Stimulated activated CD8-positive, alpha-beta memory T cell treated with anti-CD3 and anti-CD28 coated beads, Interleukin-15, amount 100 ng/mL, for 24 hours (primary cell): ENCODE data around the gene DSTN.

Experiments used
- DNase-seq: peaks from one replicate; pipeline ENCODE4 v3.0.0-alpha.2; 2020; ENCODE audit warnings: low read depth

DSTN gene

DNA sequence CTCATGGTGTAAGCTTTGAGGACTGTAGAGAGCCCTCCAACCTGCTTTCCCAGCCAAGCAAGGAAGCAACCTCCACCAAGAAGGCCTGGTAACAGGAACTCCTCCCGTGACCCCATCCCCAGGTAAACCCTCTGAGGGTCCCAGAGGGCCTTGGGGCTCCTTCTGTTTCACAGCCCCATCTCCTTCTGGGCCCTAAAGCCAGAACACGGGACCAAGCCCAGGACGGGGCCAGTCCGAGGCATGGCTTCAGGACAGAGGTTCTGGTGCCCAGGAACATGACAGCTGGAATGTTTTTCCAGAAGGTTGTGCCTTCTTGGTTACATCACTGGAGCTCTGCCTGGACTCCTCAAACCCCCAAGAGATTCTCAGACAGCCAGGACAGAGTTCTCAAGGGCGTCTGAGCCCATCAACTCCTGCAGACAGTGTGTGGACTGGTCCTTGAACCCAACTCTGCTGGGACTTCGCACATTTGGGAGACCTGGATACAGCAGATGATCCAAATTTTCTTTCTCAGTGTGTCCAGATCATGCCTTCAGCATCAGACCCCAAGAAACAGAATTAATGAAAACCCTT is 69.0 kb downstream of the DSTN start:
- DNase-seq = no peak

DNA sequence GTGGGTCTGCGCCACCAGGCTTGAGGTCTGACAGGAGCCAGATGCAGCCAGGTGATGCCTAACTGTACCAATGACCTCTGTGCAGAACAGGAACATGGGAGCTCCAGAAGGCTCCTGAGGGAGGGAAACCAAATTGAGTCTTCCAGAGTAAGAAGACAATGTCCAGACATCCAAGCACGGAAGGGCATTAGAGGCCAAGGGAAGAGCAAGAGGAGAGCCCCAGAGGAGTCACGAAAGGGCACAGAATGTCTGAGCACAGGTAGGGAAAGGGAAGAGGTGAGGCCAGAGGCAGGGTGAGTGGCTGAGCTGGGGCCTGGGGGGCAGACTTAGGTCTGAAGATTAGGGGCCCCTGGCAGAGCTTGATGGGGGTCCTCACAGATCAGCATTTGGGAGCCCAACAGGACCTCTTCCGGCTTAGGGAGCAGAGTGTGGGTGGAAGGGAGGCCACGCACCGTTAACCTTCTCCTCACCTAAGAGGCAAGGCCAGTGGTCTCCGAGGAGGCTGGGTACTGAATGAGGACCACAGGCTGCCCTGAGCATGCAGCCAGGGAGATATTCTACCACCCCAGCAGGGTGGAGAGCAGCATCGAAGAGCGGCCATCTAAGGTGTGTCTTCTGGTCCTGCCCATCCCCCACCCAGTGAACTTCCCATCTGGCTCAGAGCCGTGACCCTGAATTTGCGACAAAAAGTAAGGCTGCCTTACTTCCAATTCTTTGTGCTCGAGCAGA is 70.4 kb downstream of the DSTN start:
- DNase-seq = no peak

DNA sequence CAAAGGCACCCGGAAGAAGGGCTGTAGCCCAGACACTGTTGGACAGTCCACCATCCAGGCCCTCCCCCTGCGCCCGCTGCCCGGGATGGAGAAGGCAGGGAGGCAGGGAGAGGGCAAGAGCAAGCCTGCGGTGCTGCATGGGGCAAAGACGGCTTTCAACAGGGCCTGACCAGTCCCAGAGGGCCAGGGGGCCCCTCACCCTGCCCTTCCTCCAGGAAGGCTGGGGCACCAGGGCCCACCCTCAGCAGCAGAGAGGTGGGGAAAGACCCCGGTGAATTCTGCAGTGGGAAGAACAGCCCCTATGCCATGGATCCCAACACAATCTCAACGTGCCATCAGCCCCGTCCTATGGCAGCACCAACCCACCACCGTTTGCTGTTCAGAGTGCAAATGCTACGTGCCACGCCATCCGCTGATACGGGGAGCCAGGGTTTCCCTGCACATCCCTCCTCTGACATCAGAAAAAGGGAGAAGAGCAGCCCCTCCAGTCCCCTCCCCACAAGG is 71.1 kb downstream of the DSTN start:
- no peak for DNase-seq

DNA sequence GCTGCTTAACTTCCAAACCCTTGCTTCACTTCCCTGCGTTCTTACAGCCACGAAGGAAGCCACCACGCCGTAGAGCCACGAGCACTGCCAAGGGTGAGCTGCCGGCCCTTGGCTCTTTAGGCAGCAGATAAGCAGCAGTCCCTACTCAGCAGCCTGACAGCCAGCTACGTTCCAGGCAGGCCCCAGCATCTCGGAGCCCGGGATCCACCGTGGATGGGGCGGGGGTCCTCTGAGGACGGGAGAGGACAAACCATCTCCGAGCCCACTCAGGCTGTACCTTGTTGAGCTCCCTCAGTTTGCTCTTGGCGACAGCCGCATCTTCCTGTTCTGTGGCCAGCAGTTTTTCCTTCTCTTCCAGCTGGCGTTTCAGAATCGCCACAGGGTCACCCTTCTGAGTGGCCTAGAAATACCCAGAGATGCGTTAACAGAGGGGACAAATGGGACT is 71.7 kb downstream of the DSTN start:
- no peak for DNase-seq

DNA sequence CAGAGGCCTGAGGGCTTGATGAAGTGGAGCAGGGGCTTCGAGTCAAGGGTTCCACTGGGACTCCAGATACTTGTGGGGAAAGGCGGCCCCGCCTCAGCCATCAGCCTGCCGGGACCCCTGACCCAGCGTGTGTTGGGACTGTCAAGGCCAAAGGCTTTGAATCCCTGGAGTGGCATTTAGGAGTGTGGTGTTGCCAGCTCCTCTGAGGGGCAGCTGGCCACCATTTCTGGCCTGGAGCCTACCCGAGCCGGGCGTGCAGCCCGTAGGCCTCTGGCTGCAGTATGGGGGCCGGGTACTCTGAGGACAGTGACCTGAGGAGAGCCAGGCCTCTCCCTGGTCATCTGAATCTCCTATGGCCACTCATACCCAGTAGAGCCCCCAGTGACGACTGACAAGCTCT is 72.1 kb downstream of the DSTN start:
- no peak for DNase-seq

DNA sequence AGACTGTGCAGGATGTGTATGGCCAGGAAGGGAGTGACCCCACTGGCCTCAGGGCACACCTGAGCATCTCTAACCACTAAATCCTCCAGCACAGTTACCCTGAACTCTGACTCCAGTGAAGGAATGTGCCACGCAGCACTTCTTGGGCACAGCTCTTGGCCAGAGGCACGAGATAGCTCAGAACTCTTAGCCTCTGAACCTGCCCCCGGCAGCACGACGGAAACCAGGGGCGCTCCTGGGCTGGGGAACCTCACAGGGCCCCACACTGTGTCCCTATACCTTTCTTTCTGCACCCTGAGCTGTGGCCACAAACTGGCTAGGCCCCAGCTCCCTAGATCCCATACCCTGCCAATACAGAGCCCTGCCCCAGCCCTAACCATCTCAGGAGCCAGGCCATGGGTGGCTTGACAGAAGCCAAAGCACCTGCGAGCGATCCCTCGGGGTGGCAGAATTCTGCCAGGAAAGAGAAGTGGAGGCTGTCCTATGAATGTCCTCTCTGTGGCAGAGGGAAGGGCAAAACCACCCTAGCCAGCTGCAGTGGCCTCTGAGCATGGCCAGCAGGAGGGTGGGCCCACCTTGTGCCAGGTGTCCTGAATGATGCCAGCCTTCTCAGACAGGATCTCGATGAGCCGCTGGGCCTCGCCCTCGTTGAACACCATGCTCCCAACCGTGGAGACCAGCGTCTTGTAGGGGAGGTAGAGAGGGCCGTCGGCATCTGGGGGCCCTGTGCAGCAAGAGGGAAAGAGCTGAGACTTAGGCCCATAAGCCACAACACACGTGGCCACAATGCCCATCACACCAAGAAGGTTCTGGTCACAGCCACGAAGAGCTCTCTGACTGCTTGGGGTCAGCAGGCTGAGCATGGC is 72.8 kb downstream of the DSTN start:
- no peak for DNase-seq

DNA sequence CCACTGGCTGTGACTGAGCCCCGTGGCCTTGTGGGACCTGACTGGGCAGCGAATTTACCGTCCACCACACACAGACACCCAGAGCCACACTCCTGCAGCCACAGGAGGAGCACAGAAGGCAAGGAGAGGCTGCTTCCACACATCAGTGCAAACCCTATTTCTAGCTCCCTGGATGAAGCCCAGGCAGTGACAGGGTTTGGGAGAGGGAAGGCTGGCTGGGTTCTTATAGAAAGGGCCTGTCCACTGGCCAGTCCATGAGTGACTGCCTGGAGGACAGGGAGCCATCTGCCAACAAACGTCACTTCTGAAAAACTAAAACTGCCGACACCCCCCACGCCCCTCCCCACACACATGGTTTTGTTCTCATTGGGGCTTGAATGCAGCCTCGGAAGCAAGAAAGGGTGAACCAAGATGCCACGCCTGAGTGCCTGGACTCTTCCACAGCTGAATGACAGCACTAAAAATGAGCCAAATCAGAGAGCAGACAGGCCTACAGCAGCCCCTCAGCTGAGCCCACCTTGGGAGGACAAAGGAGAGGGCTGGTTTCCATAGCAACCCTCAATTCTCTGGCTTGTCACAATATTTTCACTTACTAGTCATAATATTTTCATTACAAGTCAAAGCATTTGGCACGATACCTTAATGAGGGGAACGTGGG is 73.8 kb downstream of the DSTN start:
- DNase-seq = no peak

DNA sequence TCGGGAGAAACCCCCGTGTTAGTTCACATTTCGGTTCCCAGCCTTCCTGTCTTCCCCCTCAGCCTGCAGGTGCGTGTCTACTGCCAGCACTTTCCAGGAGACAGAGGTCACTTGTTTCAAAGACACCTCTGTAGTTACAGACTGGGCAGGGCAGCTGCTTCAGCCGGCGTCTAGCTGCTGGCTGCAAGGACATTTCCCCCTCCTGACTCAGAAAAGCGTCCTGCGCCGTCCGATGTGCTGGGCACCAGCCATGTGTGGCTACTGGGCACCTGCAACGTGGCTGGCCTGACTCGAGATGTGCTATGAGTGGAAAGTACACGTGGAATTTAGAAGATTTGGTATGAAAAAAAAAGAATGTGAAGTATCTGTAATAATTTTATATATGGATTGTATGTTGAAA is 74.6 kb downstream of the DSTN start:
- no peak for DNase-seq

DNA sequence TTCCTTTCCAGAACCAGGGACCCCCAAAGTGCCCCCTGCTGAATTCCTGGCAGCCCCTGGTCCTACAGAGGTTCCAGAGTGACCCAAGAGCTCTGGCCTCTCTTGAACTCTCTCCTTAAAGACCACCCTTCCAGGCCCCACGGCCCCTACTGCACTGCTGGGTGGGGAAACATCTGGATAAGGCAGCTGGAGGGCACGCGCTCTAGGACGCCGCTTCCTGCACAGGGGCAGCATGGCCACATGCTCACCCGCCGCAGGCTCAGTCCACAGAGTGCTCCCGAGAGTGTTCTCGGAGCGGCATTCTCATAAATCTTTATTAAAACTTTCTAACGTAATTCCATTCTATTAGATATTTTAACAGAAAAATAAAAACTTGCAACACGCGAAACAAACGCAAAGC is 75.1 kb downstream of the DSTN start:
- DNase-seq = no peak

DNA sequence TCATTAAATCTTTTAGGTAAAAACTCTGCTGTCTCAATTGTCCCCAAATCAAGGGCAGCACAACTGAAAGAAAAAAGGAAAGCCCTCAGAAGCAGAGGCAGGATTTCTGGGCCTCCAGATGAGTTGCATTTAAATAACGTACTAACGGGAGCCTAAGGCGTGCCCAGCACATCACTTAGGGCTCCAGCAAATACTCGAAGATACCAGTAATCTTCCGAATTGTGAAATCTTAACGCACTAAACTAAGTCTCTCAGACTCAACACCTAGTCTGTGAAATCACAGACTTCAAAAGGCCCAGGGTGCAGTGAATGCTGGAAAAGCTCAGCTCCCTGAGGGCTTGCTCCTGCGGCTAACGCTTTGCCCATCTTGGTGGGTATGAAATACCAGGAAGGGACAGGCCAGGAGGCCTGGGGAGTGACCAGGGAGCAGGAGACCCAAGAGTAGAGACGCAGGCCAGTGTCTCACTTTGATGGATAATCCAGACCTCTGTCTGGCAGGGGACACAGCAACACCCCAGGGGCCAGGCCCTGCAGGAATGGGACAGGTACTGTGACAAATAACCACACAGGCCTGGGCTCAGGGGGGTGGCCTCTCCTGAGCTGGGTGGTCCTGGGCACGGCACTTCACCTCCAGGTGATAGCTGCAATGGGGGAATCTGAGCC is 75.8 kb downstream of the DSTN start:
- DNase-seq = no peak

DNA sequence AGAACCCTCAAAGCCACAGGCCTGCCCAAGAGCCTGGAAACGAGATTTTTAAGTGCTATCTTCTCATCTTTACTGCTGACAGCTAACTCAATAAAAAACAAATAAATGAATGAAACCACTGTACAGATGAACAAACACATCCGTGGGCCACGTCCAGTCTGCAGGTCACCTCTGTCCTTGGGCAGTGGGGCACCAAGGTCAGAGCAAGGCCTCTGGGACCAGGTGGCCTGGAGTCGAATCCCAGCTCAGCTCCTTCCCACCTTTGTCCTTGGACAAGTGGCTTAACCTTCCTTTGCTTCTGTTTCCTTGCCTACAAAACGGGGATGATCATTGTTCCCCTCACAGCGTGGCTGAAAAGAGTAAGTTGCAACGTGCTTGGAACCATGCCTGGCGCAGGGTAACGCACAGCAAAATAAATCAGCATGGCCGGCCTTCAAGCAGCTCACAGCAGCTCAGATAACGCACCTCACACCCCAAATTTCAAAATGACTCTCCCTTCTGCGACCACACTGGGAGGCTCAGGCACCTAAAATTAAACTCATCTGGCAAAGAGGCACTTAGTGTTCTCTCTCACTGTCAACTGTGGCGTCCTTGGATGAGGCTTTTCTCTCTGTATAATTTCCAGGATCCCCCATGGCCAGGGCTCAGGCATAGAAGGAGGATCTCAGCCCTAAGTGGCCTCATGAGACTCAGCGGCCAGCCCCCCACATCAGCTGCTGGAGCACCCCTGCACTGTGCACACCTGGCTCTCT is 76.5 kb downstream of the DSTN start:
- DNase-seq = no peak

DNA sequence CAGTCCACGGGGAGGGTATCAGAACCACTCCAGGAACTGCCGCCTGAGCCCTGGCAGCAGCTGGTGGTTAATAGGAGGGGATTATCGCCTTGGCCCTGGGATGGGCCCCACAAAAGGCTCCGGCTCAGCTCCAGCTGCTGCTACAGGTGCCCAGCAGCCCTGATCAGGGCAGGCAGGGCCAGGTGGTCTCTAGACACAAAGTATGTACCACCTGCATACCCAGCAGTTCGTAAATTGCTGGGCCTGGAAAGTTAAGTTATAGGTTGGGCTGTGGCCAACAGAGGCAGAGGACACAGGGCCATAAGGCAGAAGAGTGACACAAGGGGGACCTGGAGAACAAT is 77.1 kb downstream of the DSTN start:
- no peak for DNase-seq

DNA sequence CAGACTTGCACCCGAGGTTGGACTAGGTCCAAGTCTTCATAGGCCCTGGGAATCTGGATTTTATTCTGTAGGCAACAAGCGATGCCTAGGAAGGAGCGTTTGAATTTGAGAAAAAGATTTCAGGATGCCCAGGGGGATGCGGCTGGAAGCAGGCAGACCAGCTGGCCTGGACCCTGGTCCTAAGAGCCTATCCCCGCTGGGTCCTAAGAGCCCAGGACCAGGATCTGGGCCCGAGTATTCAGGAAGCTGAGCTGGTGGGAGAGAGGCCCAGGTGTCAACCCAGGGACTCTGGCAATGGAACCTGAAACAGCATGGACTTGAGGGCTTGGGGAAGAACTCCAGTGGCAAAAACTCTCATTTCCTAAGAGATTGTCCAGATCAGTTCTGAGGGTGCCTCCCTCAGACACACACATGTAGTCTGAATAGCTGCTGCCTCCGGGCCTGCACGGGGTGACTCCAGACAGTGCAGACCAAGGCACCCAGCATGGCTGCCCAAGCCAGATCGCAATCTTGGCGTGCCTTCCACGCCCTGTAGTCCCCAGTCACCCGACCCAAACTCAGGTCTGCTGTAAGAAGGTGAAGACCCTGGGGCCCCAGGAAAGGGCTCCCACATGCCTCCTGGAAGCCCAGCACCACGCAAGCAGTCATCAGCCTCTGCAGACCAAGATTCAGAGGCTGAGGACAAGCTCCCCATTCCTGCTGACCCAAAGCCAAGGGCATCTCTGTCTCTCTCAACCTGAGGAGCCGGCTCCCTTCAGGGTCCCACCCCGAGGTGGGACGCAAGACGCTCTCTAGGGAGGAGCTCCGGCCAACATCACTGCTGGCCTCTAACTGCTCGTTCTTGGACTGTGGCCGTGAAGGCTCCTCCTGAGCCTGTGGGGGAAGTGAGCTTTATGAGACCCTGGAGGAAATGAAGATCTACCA is 77.8 kb downstream of the DSTN start:
- DNase-seq = no peak

DNA sequence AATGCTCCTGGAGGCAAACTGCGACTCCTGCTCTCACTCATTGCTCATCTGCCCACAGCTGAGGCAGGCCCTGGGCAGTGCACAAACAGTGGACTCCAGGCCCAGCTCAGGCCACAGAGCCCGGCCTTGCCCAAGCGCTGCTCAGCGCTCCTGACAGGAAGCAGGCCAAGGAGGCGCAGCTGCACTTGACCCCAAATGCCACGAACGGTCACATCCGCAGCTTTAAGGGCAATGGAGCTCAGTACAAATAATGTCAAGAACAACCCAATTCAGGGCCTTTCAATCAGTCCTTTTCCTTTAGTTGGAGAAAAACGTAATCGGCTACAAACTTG is 78.4 kb downstream of the DSTN start:
- DNase-seq = no peak

DNA sequence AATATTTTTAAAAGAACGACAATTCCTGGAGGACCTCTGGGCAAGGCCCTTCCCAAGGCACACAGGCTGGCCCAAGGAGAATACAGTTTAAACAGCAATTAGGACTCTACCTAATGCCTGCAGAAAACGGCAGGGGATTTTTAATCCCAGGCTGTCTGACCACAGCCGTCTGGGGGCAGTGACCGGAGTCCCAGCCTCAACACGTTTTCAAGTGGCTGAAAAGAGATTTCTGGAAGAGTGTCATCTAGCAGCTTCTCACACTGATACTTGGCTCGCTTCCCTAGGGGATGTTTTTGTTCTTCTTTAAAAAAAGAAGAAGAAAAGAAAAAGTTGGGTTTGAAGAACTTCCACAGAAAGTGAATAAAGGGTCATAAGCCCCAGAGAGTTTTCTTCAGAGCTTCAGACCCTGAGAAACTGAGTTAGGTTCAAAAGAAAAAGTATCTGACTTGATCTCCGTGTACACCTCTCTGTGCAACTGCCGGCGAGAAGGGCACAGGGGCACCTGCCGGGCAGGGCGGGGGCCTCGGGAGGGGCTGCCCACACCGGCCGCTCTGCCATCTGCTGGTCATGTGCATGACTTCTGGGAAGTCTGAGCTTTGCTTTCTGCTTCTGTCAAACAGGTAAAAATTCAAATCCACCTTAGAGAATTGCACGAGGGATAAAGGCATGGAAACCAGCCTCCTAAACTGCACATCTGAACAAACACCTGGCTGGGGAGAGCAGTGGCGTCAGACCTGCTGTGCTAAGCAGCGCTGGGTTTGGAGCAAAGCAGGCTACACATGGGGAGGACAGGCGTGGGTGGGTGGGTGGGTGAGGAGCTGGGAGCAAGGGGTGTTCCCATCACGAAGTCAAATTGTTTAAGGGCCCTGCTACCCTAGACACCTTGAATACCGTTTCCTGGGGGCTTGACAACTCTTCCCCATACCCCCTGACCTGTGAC is 79.2 kb downstream of the DSTN start:
- DNase-seq = no peak

DNA sequence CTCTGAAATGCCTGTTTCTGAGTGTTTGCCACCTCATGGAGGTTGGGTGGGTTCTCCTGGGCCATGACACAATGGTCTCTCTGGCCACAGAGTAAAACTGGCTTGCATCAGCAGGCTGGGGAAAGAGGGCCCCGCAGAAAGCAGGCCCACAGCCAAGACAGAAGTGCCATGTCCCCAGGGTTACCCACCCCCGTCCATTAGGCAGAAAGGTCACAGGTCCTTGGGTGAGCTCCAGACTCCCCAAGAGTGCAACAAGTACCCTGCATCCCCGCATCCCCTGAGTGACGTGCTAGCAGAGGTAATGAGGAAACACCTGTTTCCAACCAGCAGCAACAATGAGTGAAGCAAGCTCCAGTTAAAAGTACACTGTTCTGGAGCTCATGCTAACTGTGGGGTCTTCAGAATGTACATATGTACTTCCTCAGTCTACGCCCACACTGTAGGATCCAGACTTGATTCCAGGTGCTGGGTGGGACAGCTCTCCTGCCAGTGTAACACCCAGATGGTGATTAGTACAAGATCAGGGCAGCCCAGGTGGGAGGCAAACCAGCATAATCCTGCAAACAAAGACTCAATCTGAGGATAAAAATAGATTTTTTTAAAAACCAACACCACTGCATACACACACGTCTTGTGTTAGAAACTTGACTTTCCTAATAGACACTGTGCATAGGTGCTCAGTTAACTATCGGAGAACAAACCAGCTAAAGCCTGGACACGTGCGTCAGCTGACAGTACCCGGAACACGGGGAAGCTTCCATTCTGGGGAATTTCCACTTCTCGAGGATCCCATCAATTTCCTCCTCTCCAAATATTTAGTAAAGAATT is 80.6 kb downstream of the DSTN start:
- no peak for DNase-seq

DNA sequence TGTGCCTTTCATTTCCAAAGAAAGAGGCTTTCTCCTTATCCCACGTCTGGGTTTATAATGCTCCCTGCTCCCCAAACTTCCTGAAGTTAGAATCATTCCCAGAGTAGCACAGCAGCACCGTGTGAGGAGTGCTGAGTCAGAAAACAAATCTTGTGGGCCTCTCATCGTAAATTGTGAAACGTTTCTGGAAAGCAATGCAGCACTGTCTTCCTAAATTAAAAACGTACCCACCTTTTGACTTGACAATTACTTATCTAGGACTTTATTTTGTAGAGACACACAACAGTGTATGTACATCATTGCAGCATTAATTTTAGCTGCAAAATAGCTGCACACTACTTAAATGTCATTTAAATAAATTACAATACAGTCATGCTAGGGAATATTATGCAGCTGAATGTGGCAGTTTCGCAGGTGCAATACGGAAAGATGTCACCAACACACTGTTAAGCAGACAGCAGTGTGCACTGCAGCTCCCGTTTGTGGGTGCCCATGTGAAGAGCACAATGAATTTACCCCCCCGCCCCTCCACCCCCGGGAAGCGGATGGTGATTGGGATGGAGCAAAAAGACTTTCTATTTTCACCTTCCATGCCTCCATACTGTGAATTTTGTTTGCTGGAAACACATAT is 81.4 kb downstream of the DSTN start:
- no peak for DNase-seq
